Stimulated activated CD4-positive, alpha-beta T cell treated with anti-CD3 and anti-CD28 coated beads, Interleukin-1b, Interleukin-23, amount 100 ng/mL, for 1 hour (primary cell): ENCODE measurements around the gene ZNF793.
A peak's percentile ranks its signal among the peaks of the same experiment; 100 is the strongest.

Experiments used
- DNase-seq, 2 donors: peaks; one replicate each; pipeline ENCODE4 v3.0.0-alpha.2; 2020; ENCODE audit warnings: low read depth in 2 of 2

Gene ZNF793

DNA sequence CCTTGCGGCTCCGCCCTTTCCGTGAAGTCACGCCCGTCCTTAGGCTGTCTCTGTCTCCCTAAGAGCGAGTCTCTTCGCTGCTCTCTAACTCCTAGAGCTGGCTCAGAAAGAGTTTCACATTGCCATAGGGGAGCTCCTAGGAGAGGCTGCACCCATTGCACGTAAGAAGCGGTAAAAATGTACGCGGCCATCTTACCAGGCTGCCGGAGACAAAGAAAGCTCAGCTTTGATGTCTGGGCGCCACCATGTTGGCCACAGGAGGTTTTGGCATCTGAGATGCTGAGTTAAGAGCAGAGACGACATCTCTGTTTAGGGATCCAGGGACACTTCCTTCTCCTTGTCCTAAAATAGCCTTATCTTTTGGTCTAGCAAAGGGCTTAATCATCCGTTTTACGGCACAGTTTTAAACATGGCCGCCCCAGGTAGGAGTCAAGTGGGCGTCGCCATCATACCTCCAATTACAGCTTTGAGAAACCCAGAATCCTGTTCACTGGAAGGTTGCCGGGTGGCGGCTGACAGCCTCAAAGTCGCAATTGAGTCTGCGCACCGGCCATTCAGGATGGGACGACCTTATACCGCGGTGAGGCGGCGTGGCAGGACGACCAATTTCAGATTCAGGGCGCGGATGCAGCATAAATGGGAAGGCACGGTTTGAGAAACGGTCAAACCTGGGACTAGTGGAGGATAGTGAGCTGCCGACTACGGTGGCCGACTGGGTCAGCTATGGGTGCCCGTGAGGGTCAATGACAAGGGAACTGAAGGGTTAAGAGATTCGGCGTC is at the start of gene ZNF793:
ZNF793 (plus strand) TSS at position 553 of the 780 bp plus-strand sequence. CDS start 16,501 bp downstream, outside the sequence.
- peak; percentile 42 to 62 for DNase-seq

DNA sequence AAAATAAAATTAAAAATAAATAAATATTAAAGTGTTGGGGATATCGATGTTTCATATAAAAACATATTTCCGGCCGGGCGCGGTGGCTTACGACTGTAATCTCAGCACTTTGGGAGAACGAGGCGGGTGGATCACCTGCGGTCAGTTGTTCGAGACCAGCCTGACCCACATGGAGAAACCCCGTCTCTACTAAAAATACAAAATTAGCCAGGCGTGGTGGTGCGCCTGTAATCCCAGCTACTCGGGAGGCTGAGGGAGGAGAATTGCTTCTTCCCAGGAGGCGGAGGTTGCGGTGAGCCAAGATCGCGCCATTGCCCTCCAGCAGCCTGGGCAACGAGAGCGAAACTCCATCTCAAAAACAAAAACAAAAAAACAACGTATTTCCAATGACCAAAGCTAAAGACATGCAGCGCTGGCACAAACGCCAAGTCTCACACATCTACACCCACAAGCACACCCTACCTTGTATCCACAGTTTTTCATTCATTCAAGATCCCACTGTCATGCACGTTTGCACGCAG is 40.4 kb upstream of the ZNF793 start:
- no peak for DNase-seq

DNA sequence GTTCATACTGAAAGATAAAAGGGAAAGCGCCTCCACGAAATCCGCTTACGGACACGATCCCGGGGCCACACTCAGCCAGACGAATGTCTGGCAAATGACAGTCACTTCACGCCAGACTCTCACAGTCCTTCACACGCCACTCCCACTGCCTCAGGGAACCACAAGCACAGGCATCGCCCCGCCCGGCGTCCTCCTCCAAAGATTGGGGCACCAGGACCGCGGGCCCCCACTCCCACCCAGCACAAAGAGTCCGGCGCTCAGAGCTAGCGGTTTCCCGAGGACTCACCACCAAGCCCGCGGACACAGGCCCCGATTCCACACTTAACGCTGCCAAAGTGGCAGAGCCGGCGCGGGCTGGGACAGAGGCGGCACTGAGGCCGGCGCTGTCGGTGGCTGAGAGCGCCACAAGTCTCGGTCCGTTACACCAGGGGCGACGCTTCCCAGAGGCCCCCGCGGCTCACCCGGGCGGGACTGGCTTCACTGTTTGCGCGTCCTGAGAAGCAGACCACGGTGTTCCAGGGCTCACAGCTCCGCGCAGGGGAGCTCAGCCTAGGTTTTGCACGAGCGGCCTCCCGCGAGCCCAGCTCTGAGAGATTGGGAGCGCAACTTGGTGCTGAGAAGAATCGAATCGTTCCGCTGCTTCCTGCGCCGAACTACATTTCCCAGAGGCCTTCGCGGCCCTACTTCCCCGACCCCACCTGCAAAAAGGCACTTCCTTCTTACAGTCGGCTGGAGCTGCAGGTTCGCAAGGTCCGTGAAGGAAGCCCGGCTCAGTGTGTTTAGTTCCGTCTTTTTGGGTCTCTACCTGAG is 39.7 kb upstream of the ZNF793 start, which contains the start of gene ZNF569:
ZNF569 (minus strand) TSS at position 647 of the 810 bp plus-strand sequence. CDS start 22,523 bp downstream, outside the sequence.
- peak; percentile 68 to 69 for DNase-seq

DNA sequence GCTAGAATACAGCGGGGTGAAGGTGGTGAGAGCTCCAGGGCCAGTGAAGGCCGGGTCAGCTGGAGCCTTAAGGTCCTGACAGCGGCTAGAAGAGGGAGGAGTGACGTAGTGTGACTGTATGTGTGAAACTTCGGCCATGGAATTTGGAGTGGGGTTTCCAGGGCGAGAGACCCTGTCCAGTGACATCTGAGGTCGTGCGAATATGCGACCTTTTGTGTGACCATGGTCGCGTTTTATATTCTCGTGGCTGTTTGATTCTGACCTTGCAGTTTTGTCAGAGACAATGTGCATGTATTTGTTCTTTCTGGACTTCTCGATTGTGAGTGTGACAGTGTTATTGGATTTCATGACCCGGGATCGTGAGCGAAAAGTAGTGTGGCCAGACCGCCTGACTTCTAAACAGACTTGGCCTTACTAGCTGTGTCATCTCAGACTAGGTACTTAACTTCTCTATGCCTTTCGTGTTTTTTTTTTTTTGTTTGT is 39.1 kb upstream of the ZNF793 start:
- DNase-seq = no peak

DNA sequence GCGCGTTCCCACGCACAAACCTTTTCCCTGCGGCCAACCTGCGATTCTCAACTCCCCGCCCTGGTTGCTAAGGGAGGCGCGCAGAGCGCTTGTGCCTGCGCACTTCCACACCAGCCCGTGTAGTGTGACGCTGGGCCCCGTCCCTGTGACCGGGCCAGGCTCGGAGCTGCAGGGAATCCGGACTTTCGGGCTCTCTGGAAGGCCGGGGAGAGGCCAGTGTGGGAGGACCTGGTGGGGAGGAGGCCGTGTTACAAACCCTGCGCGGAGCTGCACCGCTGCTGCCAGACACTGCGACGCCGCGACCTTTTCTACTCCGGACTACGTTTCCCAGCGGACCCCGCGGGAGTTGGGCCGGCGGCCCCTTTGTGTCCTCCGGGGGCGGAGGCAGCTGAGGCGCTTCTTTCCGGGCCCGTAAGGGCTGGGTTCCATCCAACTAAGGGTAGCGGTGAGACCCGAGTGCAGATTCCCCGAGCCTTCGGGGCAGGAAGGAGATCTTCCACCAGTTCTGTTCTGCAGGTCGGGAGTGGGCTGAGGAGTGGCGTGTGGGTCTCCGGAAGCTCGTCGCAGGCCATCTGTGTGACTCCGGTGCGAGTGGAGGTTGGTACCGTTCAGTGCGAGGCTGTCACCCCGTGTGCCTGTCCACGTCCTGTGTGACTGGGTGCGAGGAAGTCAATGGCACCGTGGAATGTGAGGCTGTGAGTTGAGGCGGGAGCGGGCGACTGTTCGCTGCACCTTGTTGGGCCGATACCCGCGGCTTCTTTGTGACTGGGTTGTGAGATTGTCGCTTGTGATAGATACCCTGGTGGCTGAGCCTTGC is 37.6 kb upstream of the ZNF793 start, which contains the start of gene ZNF570:
ZNF570 (plus strand) TSS at position 396 of the 817 bp plus-strand sequence. CDS start 999 bp downstream, outside the sequence.
- peak; percentile 68 to 72 for DNase-seq

DNA sequence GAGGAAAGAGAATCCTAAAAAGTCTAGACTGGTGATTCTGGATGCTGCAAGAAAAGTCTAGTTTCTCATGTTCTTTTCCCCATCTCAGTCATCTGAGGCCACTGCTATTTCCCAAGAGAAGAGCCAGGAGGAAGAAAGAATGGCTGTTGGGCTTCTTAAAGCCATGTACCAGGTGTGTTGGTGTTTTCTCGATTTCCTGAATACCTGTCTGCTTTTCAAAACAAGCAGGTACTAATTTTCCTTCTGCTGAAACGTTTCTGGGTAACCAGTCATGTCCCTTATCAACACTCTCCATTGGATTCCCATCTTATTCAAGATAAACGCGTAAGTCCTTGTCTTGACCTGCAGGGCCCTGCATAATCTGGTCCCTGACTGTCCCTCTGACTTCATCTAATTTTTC is 36.5 kb upstream of the ZNF793 start:
- DNase-seq = no peak

DNA sequence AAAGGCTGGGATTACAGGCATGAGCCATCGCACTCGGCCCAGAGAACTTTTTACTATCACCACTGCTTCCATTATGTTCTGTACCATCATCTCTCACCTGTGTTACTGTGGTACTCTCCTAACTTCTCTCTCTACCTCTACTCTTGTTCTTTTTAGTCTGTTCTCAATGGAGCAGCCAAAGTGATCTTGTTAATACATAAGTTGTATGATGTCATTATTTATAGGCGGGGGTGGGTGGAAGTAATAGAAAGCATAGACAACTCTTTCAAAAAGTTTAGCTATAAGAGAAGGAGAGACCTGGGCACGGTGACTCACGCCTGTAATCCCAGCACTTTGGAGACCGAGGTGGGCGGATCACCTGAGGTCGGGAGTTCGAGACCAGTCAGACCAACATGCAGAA is 34.6 kb upstream of the ZNF793 start:
- no peak for DNase-seq

DNA sequence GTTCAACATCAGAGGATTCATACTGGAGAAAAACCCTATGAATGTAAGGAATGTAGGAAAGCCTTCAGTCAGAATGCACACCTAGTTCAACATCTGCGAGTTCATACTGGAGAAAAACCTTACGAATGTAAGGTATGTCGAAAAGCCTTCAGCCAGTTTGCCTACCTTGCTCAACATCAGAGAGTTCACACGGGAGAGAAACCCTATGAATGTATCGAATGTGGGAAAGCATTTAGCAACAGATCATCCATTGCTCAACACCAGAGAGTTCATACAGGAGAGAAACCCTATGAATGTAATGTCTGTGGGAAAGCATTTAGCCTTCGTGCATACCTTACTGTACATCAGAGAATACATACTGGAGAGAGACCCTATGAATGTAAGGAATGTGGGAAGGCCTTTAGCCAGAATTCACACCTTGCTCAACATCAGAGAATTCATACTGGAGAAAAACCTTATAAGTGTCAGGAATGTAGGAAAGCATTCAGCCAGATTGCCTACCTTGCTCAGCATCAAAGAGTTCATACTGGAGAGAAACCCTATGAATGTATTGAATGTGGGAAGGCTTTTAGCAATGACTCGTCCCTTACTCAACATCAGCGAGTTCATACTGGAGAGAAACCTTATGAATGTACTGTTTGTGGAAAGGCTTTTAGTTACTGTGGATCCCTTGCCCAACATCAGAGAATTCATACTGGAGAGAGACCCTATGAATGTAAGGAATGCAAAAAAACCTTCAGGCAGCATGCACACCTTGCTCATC is 22.2 kb upstream of the ZNF793 start:
- no peak for DNase-seq

DNA sequence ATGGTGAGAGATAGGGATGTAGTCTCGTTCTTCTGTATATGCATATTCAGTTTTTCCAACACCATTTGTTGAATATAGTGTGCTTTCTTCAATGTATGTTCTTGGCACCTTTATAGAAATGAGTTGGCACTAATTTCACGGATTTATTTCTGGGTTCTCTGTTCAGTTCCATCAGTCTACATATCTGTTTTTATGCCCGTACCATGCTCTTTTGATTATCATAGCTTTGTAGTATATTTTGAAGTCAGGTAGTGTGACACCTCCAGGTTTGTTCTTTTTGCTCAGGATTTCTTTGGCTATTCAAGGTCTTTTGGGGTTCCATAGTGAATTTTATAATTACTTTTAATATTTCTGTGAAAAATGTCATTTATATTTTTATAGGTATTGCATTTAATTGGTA is 14.5 kb upstream of the ZNF793 start:
- DNase-seq = no peak

DNA sequence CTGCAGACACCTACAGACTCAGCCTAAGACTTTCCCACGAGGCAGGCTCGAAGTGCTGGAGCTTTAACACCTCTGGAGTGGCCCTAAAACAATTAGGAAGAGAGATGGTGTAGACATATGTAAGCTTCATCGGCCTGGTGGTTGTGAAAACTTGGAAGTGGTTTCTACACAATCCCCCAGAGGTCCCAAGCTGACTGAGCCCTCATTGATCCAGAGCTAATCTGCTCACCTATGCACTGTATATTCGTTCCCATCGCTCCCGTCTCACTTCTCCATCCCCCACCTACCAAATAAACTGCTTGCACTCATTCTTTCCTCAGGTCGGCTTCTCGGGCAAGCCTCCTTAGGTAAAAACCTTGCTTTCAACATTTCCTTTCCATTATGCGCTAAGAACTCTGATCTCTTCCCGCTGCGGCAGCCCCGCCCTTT is 767 bp upstream of the ZNF793 start:
- DNase-seq = peak in 1 of 2 donors; percentile 51

DNA sequence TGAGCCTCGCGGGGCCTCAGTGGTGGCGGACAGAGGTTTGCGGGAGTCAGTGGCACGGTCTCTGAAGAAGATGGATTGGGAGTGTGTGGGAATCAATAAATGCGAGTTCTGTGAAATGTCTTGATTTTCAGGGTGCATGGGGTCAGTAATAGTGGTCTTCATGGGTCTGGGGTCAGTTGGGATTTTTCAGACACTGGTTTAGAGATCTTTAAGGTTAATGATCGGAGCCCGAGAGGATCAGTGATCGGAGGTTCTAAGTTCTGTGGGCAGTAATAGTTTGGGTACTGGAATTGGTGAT is 377 bp downstream of the ZNF793 start:
- no peak for DNase-seq

DNA sequence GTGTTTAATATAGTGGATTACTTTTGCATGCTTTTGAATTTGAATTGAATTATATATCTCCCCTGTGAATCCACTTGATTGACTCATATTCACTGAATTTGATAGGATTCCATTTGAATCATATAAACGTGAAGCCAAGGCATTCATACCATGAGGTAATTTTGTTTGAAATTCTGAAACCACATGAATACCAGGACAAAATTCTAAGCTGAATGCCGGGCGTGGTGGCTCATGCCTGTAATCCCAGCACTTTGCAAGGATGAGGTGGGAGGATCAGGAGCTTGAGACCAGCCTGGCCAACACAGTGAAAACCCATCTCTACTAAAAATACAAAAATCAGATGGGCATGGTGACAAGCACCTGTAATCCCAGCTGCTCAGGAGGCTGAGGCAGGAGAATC is 4.4 kb downstream of the ZNF793 start:
- DNase-seq = no peak

DNA sequence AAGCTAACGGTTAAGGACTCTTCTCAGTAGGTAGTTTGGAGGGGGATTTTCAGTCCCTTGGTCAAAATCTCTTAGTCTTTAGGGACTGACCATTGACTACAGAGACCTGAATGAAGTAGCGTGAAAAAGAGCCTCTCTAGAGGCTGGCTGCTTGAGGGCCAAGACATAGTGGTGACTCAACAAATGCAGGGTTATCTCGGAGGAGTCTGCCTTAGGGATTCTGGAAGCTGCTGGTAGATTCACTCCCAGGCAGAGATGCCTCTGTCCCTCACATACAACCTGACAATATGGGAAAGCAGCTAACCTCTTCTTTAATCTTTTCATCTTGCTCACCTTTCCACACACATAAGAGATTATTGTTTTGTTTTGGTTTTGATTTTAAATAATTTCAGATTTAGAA is 5.1 kb downstream of the ZNF793 start:
- DNase-seq = no peak

DNA sequence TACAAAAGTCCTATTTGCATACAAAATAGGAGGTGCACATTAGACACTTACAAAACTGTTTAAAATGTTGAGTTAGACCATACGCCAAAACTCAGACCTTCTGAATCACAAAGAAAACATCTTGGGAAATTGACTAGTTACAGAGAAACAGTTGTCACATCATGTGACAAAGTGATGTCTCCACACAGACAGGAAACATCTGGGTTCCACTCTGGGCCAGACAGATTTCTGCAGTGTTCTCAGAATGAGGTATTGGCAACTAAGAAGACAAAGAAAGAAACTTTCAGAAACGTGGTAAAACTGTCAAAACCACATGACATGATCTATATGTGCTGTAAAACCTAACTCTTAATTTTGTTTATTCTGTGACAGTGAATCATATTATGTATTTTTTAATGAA is 6.7 kb downstream of the ZNF793 start:
- no peak for DNase-seq

DNA sequence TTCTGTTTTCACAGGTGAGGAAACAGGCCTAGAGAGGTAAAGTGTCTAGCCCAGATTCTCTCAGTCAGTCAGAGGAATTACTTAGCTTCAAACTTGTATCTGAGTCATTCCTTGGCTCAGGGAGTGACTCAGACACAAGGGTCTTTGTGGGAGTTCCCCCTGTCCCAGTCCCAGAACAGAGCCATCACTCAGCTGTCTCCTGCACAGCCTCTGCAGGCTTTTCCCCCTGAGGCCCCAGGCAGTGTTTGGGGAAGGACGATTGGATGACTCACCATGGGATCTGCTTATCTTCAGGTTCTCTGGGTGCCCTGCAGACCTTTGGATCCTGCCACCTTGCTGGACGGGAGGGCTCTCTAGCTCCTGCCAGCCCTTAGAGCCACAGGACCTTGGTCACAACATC is 13.2 kb downstream of the ZNF793 start:
- no peak for DNase-seq

DNA sequence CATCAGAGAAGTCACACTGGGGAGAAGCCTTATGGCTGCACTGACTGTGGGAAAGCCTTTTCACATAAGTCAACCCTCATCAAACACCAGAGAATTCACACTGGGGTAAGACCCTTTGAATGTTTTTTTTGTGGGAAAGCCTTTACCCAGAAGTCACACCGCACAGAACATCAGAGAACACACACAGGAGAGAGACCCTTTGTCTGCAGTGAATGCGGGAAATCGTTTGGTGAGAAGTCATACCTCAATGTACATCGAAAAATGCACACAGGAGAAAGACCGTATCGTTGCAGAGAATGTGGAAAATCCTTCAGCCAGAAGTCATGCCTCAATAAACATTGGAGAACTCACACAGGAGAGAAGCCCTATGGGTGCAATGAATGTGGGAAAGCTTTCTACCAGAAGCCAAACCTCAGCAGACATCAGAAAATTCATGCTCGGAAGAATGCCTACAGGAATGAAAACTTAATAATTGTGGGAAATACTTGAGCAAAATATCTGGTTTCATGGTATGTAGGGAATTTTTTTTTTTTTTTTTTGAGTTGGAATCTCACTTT is 30.7 kb downstream of the ZNF793 start:
- DNase-seq = no peak

DNA sequence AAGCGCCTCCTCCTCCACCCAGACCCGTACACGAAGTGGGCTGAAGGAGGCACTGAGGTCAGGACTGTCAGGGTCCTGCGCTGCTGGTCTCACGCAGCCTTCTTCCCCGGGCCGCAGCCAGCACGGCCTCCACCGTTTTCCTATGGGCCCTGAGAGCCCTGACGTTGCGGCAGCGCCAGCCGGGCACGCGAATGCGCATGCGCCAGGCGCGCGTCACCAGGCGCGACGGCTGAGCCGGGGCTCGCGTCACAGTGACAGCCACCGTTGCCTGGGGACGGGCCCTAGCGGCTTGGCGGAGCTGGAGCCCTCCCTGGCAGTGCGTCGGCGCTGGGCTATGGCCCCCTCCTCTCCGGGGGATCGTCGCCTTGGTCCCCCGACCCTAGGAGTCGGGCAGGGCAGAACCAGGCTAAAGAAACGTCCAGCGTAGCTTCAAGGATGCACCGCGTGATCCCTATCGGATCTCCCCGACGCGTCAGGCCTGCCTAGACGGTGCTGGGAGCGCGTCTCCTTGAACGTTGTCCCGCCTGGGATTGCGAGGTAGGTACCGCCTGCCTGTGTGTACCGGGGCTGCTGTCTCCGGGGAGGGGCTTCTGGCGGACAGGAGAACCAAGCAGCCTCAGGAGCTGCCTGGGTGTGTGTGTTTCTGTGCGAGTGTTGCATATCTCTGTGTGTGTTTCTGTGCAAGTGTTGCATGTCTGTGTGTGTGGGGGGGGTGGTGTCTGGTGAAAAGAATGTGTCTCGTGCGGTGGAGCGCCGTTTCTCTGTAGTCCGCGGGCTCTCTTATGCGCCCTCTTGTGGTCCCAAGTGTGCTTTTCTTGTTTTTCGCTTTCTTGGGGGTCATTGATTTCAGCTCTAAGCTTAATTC is 44.6 kb downstream of the ZNF793 start:
- DNase-seq = peak in 1 of 2 donors; percentile 4

DNA sequence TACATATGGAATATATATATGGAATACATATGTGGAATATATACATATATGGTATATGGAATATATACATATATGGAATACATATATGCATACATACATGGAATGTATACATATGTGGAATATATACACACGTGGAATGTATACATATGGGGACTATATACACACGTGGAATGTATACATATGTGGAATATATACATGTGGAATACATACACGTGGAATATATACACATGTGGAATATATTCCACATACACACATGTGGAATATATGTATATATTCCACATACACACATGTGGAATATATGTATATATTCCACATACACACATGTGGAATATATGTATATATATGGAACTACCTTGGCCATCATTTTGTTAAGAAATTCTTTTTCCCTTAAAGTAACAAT is 56.8 kb downstream of the ZNF793 start:
- no peak for DNase-seq

DNA sequence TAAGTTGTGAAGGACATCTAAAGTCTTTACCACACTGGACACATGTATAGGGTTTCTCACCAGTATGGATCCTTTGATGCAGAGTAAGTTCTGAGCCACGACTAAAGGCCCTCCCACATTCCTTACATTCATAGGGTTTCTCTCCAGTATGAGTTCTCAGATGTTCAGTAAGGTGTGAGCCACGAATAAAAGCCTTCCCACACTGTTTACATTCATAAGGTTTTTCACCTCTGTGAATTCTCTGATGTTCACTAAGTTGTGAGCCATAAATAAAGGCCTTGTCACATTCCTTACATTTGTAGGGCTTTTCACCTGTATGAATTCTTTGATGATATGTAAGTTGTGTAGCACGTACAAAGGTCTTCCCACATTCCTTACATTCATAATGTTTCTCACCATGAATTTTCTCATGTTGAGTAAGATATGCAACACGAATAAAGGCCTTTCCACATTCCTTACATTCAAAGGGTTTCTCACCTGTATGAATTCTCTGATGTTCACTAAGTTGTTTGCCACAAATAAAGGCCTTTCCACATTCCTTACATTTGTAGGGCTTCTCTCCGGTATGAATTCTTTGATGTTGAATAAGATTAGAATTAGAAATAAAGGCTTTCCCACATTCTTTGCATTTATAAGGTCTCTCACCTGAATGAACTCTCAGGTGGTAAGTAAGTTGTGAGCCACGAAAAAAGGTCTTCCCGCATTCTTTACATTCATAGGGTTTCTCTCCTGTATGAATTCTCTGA is 58.1 kb downstream of the ZNF793 start:
- DNase-seq = no peak
